Measurements from ENCODE around the gene DDIT4. TPM values are rescaled to one million over a fixed set of nuclear protein-coding genes. Genes with fewer than 3 reads are reported as not detected.

DDIT4 gene
- total and polyA plus RNA-seq, 9 of the 15 experiments (the other 6 are each of a cell fraction or from before 2014, with no cell fraction given): 8.2 to 675 (median 159) TPM

DNA sequence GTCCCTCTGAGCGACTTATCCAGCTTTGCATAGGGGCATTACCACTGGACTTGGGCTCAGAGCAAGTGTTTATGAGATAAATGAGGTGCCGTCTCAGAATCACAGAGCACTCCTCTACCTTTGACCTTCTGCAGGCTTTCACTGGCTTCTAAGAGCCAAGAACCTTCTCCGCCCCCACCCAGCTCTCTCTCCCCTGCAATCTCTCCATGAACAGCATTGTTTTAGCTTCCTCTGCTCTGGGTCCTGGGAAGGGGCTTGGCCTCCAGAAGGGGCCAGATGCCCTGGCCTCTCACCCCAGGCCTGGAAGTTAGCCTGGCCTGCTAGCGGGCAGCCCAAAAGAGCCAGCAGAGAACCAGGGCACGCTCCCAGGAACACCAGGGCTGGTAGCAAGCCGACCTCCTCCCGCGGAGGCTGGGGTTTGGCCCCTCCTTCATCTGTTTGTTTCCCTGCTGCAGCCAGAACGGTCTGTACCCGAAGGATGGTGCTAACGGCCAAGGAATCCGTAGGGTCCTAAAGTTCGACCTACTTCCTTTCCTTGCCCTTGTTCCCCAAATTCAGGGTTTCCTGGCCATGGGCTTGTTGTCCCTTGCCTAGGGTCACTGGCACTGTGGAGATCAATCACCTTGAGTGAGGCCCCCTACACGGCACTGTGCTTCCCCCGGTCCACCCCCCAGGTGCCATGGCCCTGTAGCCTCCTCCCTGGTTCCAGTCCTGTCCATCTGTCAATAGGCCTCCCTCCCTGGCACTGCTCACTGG, 18.7 kb upstream of the DDIT4 start (continued):
- TF ChIP-seq, protein P1, sequence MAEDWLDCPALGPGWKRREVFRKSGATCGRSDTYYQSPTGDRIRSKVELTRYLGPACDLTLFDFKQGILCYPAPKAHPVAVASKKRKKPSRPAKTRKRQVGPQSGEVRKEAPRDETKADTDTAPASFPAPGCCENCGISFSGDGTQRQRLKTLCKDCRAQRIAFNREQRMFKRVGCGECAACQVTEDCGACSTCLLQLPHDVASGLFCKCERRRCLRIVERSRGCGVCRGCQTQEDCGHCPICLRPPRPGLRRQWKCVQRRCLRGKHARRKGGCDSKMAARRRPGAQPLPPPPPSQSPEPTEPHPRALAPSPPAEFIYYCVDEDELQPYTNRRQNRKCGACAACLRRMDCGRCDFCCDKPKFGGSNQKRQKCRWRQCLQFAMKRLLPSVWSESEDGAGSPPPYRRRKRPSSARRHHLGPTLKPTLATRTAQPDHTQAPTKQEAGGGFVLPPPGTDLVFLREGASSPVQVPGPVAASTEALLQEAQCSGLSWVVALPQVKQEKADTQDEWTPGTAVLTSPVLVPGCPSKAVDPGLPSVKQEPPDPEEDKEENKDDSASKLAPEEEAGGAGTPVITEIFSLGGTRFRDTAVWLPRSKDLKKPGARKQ (CRISPR knock-in tag; IDR thresholded peaks at IDR 0.05): no peak
- TF ChIP-seq HNRNPLL (IDR thresholded peaks at IDR 0.05; ENCODE audit: low read depth, low read length, poor library complexity, severe bottlenecking): no peak
- TF ChIP-seq MCM7 (IDR thresholded peaks at IDR 0.05): no peak
- no peak for TF ChIP-seq RBM25 (IDR thresholded peaks at IDR 0.05; ENCODE audit: low read depth, low read length, severe bottlenecking)
- 0 out of 2 replicates have a peak, but pooled peaks have one; percentile 39 for TF ChIP-seq ZNF311 (CRISPR knock-in tag; IDR thresholded peaks at IDR 0.05)
- TF ChIP-seq, protein P2, sequence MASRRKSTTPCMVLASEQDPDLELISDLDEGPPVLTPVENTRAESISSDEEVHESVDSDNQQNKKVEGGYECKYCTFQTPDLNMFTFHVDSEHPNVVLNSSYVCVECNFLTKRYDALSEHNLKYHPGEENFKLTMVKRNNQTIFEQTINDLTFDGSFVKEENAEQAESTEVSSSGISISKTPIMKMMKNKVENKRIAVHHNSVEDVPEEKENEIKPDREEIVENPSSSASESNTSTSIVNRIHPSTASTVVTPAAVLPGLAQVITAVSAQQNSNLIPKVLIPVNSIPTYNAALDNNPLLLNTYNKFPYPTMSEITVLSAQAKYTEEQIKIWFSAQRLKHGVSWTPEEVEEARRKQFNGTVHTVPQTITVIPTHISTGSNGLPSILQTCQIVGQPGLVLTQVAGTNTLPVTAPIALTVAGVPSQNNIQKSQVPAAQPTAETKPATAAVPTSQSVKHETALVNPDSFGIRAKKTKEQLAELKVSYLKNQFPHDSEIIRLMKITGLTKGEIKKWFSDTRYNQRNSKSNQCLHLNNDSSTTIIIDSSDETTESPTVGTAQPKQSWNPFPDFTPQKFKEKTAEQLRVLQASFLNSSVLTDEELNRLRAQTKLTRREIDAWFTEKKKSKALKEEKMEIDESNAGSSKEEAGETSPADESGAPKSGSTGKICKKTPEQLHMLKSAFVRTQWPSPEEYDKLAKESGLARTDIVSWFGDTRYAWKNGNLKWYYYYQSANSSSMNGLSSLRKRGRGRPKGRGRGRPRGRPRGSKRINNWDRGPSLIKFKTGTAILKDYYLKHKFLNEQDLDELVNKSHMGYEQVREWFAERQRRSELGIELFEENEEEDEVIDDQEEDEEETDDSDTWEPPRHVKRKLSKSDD (conservative IDR thresholded peaks at IDR 0.05; ENCODE audit: low read length): no peak
- TF ChIP-seq ELF4 (CRISPR knock-in tag; IDR thresholded peaks at IDR 0.05): peak; percentile 21
- no peak for TF ChIP-seq HMG20B (CRISPR knock-in tag; IDR thresholded peaks at IDR 0.05)
- TF ChIP-seq RAD21 (CRISPR knock-in tag; conservative IDR thresholded peaks at IDR 0.05 in 1 of 2, IDR thresholded peaks at IDR 0.05 in 1 of 2): peak; percentile 48 to 67
- TF ChIP-seq ZNF282 (CRISPR knock-in tag; IDR thresholded peaks at IDR 0.05): no peak
- TF ChIP-seq, protein P3, sequence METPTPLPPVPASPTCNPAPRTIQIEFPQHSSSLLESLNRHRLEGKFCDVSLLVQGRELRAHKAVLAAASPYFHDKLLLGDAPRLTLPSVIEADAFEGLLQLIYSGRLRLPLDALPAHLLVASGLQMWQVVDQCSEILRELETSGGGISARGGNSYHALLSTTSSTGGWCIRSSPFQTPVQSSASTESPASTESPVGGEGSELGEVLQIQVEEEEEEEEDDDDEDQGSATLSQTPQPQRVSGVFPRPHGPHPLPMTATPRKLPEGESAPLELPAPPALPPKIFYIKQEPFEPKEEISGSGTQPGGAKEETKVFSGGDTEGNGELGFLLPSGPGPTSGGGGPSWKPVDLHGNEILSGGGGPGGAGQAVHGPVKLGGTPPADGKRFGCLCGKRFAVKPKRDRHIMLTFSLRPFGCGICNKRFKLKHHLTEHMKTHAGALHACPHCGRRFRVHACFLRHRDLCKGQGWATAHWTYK (CRISPR knock-in tag; IDR thresholded peaks at IDR 0.05): peak; percentile 88
- peak; percentile 82 for TF ChIP-seq ZBTB17 (CRISPR knock-in tag; IDR thresholded peaks at IDR 0.05)
- TF ChIP-seq ZBTB1 (CRISPR knock-in tag; IDR thresholded peaks at IDR 0.05; ENCODE audit: borderline replicate concordance, low read depth): no peak
- TF ChIP-seq KAT7 (CRISPR knock-in tag; IDR thresholded peaks at IDR 0.05; ENCODE audit: borderline replicate concordance): 0 out of 2 replicates have a peak, but pooled peaks have one; percentile 45
- TF ChIP-seq TEAD2 (tag; IDR thresholded peaks at IDR 0.05): no peak
- TF ChIP-seq, protein P4, sequence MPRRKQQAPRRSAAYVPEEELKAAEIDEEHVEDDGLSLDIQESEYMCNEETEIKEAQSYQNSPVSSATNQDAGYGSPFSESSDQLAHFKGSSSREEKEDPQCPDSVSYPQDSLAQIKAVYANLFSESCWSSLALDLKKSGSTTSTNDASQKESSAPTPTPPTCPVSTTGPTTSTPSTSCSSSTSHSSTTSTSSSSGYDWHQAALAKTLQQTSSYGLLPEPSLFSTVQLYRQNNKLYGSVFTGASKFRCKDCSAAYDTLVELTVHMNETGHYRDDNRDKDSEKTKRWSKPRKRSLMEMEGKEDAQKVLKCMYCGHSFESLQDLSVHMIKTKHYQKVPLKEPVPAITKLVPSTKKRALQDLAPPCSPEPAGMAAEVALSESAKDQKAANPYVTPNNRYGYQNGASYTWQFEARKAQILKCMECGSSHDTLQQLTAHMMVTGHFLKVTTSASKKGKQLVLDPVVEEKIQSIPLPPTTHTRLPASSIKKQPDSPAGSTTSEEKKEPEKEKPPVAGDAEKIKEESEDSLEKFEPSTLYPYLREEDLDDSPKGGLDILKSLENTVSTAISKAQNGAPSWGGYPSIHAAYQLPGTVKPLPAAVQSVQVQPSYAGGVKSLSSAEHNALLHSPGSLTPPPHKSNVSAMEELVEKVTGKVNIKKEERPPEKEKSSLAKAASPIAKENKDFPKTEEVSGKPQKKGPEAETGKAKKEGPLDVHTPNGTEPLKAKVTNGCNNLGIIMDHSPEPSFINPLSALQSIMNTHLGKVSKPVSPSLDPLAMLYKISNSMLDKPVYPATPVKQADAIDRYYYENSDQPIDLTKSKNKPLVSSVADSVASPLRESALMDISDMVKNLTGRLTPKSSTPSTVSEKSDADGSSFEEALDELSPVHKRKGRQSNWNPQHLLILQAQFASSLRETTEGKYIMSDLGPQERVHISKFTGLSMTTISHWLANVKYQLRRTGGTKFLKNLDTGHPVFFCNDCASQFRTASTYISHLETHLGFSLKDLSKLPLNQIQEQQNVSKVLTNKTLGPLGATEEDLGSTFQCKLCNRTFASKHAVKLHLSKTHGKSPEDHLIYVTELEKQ (CRISPR knock-in tag; IDR thresholded peaks at IDR 0.05): 0 out of 2 replicates have a peak, but pooled peaks have one; percentile 10
- no peak for TF ChIP-seq THRAP3 (IDR thresholded peaks at IDR 0.05; ENCODE audit: borderline replicate concordance)
